Activated T-cell treated with anti-CD3 and anti-CD28 coated beads for 24 hours (primary cell): ENCODE data around the gene ALK.
A peak's percentile ranks its signal among the peaks of the same experiment; 100 is the strongest.
"Not testable (repeated sequence)": the region's sequence is repeated elsewhere in the genome, so short reads cannot be mapped to it uniquely, and the experiment has no call there.

Source experiments
- DNase-seq: peaks from one replicate; pipeline ENCODE4 v3.0.0-alpha.2; 2020; ENCODE audit warnings: low read depth

Gene ALK

DNA sequence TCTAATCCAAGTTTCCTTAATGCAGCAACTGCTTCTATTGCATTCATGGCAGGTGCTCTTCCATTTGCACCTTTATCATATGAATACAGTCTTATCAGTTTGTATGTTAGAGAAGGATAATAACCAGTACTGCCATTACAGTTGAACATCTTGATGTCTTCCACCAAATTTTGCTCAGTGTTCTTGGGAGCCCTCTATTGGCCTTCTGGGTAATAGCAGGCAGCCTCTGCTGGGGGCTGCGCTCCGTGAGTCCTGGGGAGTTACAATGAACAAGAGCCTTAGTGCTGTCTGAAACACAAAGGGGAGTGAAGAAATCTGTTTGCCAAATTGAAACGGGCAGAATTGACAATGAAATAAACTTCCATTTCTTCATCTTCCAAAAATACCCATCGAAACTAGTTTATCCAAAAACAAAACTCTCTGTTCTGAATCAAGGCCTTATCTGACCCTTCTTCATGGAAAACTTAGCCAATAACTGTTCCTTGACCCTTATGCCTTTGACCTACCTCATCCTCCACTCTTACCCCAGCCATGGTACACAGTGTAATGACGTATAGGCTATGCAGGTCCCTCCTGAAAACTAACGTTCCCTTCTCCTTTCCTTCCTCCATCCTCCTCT, 79.9 kb downstream of the ALK start:
- DNase-seq: peak; percentile 6

DNA sequence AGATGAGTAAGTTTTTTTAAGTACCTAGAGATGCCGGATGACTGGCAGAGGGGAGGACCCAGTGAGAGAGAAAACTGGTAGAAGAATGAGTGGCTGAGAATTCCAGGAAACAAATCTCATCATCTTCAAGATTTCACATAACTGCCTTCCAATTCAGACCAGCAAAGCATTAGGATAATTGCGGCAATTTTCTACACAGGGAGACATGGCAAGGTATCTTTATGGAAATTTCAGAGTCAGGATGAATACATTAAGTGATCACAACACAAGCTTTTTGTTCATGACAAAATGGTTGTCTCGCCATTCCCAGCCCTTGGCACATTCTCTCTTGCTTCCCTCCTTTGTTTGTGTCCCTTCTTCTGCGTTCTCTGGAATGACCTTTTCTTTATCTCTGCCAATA, 82.1 kb downstream of the ALK start:
- no peak for DNase-seq

DNA sequence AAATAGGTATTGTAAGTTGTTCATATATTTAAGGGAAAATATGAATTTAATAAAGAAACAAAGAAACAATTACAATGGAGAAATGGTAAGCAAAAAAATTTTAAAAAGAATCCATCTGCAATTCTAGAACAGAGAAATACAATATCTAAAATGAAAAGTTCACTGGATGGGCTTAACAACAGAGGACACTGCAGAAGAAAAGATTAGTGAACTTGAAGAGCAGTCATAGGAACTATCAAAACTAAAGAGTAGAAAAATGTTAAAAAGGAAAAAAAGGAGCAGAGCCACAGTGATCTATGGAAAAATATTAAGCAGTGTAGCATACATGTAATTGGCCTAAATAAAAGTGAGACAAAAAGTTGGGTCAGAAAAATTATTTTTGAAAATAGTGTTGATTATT, 83.5 kb downstream of the ALK start:
- no peak for DNase-seq

DNA sequence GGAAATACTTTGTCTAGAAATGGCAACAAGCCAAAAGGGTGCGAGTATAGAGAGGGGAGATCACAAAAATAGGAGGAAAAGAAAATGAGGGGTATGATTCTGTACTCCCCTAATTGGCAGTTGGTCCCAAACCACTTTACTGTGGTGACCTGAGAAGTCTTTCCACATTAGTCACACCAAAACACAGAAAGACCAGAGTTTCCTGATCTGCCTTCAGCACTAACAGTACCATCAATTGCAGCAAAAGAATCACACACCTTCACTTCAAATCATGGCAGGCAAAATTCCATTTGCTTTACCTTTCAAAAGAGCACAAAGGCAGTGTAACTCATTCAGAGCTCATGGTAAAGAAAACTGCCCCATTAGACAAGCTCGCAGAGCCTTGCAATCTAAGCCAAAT, 86.8 kb downstream of the ALK start:
- no peak for DNase-seq

DNA sequence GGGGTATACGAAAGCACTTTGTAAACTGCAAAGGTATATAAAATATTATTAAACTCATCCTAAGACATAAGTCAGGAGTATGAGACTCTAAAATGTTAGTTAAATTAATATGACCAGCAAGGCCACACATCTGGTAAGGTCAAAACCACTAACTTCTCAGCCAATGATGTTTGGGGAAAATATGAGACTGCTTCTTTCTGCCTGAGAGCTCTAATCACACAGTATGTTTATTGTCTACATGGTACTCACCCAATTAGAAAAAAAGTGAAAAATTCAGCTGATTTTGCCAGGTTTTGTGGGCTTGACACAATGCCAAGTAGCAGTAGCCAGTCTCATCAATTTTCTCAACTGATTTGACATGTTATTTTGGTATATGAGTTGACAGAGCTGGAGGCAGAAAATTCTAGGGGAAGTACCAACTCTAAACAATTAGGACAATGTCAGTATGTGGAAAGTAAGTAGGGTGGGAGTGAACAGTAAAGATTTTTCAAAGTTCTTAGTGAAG, 87.3 kb downstream of the ALK start:
- no peak for DNase-seq

DNA sequence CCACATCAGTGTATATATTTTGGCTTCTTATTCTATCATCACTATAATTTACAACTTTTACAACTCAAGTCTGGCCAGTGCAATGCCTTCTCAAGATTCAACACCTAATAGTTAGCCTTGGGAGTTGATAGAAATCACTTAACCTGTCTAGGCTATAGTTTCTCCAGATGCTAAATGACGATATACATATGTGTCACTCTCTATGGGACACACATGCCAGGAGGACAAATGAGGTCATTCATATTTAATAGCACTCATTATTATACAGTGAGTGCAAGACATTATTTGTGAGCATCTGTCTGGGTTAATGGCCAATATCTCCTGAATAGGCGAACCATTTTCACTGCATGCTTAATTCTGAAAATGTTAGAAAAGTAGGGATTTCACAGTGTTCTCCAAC, 89.8 kb downstream of the ALK start:
- DNase-seq: no peak

DNA sequence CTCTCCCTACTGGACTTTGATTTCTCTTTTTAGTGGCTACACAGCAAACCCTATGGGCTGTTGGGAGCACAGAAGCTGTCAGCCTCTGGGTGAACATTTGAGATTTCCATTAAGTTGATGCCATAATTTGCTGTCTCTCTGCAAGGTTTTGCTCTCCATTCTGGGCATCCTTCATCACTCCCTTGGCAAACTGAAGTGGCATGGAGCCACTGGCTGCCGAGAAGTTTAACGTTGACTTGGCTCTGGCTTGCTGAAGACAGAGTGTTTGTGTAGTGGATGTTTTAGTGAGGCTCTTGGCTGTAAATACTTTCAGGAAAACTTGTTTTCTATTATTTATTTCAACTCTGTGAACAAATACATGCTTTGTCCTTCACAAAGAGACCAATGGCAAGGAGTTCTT, 91.5 kb downstream of the ALK start:
- no peak for DNase-seq

DNA sequence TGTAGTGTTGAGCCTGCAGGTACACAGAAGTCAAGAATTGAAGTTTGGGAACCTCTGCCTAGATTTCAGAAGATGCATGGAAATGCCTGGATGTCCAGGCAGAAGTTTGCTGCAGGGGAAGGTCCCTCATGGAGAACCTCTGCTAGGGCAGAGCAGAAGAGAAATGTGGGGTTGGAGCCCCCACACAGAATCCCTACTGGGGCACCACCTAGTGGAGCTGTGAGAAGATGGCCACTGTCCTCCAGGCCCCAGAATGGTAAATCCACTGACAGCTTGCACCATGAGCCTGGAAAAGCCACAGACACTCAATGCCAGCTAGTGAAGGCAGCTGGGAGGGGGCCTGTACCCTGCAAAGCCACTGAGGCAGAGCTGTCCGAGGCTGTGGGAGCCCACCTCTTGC, 97.2 kb downstream of the ALK start:
- not testable (repeated sequence) for DNase-seq

DNA sequence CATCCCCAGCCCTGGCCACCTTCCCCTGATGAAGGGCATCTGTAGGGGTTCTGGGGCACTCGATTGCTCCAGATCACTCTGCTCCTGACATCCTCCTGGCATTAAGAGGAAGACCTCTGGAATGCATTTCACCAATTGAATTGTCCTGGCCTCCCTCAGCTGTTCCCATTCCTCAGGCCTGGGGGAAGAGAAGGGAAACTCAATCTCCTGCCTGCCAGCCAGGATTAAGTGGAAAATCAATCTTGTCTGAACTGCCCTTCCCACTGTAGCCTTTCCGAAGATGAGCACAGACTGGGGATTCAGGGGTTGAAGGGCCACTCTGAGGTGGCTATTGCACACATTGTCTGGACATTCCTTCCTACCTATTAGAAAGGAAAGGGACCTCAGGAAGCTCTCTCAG, 99.8 kb downstream of the ALK start:
- DNase-seq: no peak

DNA sequence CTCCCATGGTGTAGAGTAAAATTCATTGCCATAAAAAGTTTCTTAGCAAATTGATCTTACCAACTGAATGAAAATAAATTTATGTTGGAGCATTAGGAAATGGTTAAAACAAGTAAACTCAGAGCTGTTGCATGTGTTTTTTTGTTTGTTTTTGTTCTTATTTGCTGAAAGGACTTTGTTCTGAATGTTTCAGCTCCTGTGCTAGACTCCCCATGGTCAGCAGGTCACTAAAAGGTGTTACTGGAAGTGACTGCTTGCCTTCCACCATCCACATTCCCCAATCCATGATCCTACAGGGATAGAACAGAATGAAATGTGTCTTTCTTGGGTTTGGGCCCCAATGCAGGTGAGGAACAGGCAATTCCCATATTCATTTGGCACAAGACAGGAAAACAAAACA, 101.8 kb downstream of the ALK start:
- DNase-seq: no peak

DNA sequence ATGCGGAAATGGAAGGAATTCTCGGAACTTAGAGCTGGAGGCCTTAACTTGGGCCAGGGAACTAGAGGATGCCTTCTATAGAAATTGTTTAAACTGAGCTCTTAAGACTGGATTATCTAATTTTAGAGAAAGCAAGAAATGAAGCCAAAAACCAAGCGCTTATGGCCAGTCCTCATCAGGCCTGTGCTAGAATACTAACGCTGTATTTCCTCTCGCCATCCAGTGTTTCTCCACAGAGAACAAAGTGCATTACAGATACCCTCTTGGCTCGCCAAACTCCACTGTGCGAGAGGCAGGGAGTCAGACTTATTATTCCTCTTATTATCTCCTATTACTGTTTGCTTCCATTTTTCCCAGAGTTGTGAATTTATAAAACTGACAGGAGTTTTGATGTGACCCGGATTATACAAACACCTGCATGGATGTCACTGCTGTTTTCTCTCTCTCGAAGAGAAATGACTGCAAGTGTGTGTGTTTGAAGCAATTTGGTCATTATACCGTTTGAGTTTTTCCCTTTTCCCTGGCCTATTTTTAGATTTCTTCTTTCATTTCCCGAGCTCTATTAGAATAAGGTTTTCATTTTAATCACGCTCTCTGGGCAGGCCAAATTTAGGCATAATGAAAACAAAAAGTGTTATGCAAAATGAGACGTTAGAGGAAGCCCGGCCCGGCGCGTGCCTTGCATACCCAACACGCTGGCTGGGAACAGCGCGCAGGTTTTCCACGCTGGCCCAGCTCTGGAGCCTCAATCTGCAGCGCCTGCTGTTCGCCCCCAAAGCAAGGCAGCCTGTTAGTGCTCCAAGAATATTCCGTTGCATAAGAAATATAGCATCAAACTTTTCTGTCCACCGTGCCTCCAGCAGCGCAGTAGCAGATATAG, 103.3 kb downstream of the ALK start:
- no peak for DNase-seq

DNA sequence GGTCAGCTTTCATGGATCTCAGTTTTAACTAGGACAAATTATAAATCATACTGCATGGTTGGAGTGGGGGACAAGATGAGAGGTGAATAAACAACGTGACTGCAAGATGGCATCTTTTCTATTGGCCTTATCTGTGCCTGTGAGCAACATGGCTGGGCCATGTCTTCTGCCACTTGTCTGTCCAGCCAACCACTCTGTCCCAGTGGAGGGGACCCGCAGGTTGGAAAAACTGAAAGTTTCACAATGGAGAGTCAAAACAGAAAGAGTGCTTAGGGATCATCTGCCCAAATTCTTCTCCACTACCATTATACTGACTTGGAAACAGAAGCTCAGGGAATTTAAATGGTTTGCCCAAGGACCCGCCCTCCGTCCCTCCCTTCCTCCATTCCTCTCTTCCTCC, 104.1 kb downstream of the ALK start:
- no peak for DNase-seq

DNA sequence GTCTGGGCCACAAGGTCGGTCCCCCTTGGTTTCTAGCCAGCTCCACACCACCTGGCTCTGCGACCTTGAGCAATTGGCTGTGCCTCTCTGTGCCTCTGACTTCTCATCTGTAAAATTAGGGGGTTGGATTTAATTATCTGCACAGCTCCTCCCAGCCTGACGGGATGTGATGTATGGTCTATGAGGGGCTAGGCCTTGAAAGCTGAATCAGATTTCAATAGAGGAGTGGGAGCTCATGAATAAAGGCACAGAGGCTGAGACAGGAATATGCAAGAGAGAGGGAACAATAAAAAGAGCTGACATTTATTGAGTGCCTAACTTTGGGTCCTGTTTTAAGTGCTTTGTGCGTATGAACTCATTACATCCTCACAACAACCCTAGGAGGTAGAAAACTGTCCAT, 104.7 kb downstream of the ALK start:
- DNase-seq: no peak

DNA sequence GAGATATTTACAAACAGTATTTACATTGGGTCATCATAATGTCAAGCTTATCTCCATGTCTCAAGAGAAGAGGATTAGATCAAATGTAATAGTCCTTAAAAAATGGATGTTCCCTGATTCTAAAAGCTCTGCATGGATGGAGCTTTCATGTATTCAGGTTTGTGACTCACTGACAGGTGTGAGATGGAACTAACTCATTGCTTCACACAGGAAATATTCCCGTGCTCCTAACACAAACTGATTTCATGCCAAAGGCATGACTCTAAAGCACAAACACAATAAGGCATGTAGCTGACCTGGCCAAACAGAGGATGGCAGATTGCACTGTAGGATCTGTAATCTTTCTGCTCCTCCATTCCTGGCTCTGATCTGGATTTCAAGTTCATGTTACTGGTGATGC, 110.0 kb downstream of the ALK start:
- no peak for DNase-seq

DNA sequence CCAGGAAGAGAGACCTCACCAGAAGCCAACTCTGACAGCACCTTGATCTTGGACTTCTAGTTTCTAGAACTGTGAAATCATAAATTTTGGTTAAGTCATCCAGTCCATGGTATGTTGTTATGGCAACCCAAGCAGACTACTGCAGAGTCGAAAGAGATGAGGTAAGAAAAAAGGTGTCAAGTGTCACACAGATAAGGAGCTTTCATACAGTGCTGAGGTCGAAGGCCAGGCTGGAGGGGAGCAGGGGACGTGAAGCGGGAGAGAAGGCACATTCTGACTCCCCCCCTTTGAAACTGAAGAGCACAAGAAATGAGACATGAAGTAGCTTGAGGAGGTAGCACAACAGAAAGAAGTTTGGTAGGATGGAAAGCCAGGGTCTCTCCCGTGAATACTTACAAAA, 110.4 kb downstream of the ALK start:
- DNase-seq: no peak

DNA sequence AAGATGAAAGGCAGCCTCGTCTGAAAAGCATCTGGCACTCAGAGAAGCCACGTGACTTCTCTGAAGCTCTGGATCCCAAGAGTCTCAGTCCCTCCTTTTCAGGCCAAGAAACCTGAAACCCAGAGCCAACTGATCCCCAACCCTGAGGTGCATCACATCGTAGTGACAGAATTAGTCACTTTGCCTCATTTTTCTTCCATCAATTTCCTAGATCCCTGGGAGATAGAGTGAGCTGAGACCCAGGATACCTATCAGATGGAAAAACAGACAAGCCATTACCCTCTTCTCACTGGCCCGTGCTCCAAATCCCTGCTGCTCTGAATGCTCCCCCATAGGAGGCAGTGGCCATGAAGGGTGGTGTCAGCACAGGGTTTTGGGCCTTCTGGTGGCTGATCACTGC, 113.1 kb downstream of the ALK start:
- no peak for DNase-seq

DNA sequence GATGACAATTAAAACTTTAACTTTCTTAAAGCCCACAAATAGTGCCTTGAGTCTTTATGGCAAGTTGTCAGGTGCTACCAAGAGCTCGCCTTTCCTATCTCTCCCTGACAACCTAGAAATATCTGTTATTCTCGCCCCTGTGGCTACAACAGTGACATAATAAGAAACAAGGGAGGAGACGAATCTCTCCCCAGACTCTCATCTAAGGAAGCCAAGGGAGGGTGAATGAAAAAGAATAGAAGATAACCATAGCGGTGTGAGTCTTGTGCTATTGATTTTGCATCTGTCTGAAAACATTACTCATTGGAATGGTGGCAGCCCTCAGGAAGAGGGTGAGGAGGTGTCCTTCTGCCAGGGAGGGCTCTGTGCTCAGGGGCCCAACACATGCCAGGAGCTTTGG, 114.3 kb downstream of the ALK start:
- no peak for DNase-seq

DNA sequence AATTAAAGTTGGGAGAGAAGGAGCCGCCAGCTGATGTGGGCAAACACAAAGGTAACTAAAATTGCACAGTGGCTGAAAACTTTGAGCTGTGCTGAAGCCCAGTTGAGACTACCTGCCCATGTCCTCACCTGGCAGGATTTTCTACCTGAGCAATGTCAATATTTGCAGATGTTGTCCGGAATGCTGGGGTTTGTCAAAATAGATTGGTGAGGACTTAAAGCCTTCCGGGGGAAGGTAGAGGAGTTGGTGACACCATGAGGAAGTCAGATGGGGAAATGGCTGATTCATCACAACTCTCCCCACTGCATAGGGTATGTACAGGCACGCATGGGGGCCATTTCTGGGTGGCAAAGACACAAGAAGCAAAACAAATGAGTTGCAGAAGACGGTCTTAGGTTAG, 114.9 kb downstream of the ALK start:
- DNase-seq: no peak

DNA sequence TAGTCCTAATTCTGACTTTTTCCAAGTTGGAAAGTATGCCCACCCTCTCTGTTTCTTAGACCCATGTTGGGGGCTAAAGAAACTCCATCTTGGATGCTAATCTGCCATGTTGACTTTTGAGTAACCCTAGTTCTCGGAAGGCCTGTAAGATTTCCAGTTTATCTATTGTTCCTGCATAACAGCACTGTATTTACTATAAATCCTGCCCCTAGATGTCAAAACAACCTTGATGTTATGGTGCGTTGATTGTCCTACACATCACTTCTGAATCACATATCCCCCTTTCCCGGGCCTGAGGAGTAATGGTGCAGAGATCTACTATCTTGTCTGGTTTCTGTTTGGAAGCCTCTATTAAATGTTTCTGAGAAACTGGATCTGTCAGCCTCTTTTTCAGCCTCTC, 116.7 kb downstream of the ALK start:
- no peak for DNase-seq

DNA sequence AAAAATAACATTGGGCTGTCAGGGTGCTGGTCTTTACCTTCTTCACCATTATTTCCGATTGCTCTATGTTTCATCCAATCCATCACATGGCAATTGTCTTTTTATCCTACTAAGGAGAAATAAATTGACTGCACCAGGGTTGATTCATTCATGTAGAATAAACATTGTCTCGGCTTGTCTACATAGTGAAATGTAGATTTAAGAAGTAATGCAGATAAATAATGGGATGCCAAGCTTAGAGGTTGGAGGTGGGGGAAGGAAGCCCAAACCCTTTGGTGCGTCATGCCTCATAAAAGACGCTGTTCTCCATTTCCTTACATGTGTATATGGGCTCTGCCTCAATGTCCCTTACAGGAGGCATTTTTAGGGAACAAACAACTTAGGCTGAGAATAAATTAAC, 117.8 kb downstream of the ALK start:
- DNase-seq: no peak

DNA sequence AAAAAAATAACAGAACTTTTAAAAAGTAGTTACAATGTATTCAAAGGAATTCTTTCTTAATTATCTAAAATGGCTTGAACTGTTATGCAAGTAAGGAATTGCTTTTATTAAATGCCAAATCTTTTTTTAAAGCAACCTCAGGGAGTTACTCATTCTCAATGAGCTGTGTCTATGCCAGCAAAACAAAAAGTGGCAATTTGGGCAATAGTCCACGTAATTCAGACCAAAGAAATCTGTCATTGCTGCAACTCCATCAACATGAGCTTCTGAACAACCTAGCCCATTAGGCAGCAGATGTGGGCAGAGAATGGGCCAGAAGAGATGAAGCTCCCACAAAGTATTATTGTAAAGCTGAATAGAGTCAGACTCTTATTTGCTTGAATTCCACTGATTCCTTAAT, 118.4 kb downstream of the ALK start:
- no peak for DNase-seq

DNA sequence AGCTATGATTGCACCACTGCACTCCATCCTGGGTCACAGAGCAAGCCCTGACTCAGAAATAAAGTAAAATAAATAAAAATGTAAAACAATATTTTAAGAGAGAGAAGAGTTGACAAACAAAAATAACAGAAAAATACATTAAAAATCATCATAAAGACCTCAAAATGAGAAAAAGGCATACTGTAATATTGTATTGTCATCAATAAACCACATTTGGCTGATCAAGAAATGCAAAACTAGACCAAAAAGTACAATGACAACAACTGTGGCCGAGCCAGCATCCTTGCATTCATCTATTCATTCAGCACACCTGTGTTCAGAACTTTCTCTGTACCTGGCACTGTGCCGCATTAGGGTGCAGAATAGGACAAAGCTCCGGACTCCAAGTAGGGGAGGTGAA, 121.8 kb downstream of the ALK start:
- no peak for DNase-seq

DNA sequence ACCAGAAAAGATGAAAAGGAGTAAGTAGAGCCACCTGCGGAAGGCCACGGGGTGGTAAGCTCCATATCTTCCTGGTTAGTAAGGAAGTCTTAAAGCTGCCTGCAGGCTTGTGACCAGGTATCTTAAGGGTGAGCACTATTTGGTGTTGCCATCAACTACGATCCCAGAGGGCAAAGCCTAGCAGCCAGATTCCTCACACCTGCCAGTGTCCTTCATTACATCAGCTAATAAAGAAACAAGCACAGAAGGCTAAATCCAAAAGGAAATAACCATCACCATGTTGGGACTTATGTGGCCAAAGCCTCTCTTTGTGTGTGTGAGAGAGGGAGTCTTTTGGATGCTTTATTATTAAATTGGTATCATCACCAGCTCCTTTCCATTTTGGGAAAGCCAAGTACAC, 123.5 kb downstream of the ALK start:
- no peak for DNase-seq

DNA sequence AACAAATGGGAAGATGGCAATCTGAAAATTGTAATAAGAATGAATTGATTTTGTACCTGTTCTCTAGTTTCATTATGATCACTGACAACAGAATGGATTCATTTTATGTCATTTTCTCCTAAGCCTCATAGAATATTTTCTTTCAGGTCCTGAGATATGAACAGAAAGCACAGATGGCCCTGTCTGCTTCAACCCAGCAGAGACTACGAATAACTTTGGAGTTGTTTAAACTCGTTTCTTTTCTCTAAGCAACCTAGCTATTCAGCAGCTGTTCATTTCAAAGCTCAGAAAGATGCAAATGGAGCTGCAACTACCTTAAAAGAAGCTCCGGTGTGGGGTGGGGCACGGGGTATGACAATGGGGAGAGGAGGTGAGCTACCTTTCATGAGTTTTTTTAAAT, 124.9 kb downstream of the ALK start:
- DNase-seq: no peak
